Fibroblast of villous mesenchyme (primary cell): Measurements from ENCODE around the gene EDRF1. TPM values are rescaled to one million over a fixed set of nuclear protein-coding genes. Genes with fewer than 3 reads are reported as not detected.

Experiments used
- DNase-seq: peaks from one replicate; pipeline ENCODE4 v3.0.0-alpha.2; 2010; ENCODE audit warnings: low read depth
- H3K4me3 ChIP-seq: 2 replicates; pipeline ENCODE4 v1.5.1; 2011; ENCODE audit warnings: low read depth, mild to moderate bottlenecking, low read length
- total RNA-seq: library from RNA; depleted of rRNA; stranded (reverse); fragments of >200 nt; gene quantifications from 2 replicates; pipeline ENCODE4 v1.2.3, GENCODE V29; 2012
- TF ChIP-seq, protein P1 (sequence below): IDR thresholded peaks from 2 replicates; pipeline ENCODE4 v1.5.1; 2012; ENCODE audit warnings: low read depth, mild to moderate bottlenecking, low read length; ENCODE audit not compliant: insufficient read depth

The EDRF1 gene
- total RNA-seq, 1 donor, result 29.8 TPM

- no peak overlapping the region for H3K4me3 ChIP-seq
- no peak for DNase-seq
- TF ChIP-seq, protein P1, sequence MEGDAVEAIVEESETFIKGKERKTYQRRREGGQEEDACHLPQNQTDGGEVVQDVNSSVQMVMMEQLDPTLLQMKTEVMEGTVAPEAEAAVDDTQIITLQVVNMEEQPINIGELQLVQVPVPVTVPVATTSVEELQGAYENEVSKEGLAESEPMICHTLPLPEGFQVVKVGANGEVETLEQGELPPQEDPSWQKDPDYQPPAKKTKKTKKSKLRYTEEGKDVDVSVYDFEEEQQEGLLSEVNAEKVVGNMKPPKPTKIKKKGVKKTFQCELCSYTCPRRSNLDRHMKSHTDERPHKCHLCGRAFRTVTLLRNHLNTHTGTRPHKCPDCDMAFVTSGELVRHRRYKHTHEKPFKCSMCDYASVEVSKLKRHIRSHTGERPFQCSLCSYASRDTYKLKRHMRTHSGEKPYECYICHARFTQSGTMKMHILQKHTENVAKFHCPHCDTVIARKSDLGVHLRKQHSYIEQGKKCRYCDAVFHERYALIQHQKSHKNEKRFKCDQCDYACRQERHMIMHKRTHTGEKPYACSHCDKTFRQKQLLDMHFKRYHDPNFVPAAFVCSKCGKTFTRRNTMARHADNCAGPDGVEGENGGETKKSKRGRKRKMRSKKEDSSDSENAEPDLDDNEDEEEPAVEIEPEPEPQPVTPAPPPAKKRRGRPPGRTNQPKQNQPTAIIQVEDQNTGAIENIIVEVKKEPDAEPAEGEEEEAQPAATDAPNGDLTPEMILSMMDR, result no peak
These were observed 34.9 kb upstream of the EDRF1 start for GRCh38 chr10:125684581-125684980.

DNA sequence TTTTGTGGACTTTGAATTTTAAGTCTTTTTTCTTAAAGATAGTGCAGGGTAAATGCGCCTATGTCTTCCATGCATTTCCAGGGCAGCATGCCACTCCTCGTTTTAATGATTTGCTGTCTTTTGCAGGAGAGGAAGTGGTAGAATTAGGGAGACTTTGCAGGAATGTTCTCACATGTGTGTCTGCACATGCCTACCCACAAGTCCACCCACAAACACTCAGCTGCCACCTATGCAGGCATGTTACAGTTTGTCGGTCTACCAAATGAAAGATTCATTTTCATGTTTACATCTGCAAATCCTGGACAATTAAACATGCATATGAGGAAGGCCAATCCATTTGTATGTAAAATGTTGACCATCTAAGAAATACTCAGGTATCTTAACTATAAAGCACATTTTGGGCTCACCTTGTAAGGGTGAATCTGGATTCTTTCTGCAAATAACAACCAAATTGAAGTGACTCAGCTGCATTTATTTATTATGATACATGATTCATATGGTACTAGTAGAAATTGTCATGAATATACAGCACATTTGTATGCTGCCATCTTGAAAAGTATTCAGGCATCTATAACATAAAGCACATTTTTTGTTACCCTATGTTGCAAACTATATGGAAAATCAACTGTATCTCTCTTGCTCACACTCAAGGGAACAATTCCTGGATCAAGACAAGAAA is 31.9 kb upstream of the EDRF1 start:
- H3K4me3 ChIP-seq, result no peak overlapping the region
- TF ChIP-seq, protein P1, result no peak
- DNase-seq, result no peak

- DNase-seq, result peak; percentile 12
- H3K4me3 ChIP-seq, result no peak overlapping the region
- TF ChIP-seq, protein P1, result no peak
These were observed 29.4 kb upstream of the EDRF1 start for GRCh38 chr10:125689955-125690569.

DNA sequence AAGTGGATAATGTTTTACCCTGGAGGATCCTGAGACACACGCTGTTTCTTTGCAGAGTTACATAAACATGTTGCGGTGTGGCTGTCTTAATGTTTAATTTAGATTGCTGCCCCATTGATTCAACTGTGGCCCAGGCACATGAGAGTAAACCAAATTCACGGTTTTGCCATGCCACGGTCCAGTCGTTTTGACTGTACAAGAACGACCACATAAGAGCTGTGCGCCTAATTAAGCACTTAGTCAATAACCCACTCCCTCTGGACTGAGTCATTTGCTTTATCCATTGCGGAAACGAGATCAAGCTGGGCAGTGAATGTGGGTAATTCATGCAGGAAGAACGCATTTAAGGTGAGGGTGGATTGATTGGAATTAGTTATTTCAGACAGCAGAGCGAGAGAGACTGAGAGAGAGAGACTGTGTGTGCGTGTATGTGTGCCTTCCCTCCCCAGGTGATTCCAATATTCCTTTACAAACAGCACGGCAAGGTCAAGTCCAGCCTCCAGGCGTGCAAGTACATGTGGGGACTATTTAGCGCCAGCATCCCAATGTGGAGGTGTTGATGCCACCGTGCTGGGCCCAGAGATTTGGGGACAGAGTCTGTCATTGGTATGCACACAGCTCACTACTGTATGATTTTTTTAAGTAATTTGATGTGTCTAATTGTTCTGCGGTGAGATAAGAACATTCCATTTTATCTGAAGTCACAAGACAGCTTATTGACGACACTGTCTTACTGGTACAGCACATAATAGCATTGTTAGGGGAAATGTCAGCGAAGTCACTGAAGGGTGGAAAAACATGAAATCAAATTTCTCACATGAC is 28.1 kb upstream of the EDRF1 start:
- H3K4me3 ChIP-seq, result no peak overlapping the region
- TF ChIP-seq, protein P1, result no peak
- no peak for DNase-seq

GRCh38 chr10:125692196-125692595 is 27.3 kb upstream of the EDRF1 start:
- no peak for DNase-seq
- no peak overlapping the region for H3K4me3 ChIP-seq
- TF ChIP-seq, protein P1, result no peak

DNA sequence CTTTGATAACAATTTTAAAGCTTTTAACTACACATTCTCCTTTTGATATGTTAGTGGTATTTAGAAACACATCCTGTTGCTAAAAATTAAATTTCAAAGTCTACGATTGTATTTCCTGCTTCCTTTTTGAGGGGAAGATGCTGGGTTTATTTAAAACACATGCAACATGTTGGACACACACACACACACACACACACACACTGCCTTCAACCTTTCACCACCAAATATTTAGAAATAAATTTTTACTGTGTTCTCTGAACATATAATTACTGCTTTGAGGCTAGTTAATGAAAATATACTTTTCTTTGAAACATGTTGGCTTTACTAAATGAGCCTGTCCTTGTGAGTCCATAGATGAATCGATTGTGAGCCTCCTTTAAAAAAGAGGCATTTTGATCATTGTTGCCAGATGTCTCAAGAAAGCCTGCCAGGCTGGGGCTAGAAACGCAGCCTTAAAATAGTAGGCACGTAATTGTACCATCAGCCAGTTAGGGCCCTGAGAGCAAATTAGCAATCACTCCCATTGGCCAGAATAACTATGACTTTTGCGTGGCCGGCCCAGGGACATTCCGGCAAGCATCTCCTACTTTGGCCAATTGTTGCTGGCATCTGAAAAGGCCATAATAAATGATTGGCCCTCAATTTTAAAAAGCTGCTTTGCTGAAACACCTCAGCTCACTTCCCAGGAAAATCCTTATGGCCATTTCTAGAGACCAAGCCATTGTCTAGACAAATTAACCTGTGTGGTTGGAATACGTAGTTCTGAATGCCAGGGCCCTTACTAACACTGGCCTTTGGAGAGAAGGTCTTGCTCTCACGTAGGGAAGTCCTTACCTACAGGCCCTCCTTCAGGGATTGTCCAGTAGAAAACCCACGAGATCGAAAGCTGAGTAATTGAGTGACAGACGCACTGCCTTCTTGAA is 26.6 kb upstream of the EDRF1 start:
- no peak for DNase-seq
- TF ChIP-seq, protein P1, result no peak
- H3K4me3 ChIP-seq, result no peak overlapping the region
